ENCODE data around the gene PALLD.

DNA sequence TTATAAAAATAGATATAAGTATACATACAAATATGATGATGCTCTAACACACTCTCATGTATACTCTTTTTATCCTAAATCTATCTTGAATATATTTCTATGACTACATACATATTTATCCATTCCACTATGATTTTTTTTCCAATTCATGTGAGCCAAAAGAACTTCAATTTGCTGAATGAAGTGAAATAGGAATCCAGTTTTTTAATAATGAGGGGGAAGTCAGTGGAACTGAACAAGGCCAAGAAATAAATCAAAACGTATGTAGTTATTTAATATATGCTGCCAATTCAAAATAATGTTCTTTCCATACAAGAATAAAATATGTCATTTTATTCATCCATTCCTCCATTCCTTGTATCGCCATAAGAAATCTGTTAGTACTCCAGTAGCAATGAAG lies 6.1 kb upstream of the PALLD start:
- TF ChIP-seq EZH2 (IDR thresholded peaks at IDR 0.05) (no peak), POLR2AphosphoS5 (IDR thresholded peaks at IDR 0.05; ENCODE audit: borderline replicate concordance, low read depth, low read length) (no peak)

Data from SK-N-MC (cell line).